Breast epithelium (tissue), 3 donors: ENCODE data around the gene URI1.

Experiments used
- CTCF ChIP-seq, 3 donors: fragments of 450-650 bp; IDR thresholded peaks; one replicate each; pipeline ENCODE4 v1.5.1; 2016 to 2017; ENCODE audit warnings: antibody characterized with exemption in 3 of 3, mild to moderate bottlenecking in 3 of 3, moderate library complexity in 3 of 3
- POLR2AphosphoS5 ChIP-seq, 3 donors: sonication (generic); formaldehyde crosslinking; IDR thresholded peaks; one replicate each; pipeline ENCODE4 v1.6.1; 2017; ENCODE audit warnings: antibody characterized with exemption in 3 of 3

GRCh38 chr19:29999490-29999889 is 57.5 kb downstream of the URI1 start:
- TF ChIP-seq CTCF (IDR thresholded peaks at IDR 0.05) = no peak
- no peak for TF ChIP-seq POLR2AphosphoS5 (IDR thresholded peaks at IDR 0.05)
